Measurements from ENCODE around the gene HDAC7. TPM values are rescaled to one million over a fixed set of nuclear protein-coding genes. Genes with fewer than 3 reads are reported as not detected.

Gene HDAC7
- total and polyA plus RNA-seq, 8 donors: 22.8 to 313 (median 46.8) TPM

DNA sequence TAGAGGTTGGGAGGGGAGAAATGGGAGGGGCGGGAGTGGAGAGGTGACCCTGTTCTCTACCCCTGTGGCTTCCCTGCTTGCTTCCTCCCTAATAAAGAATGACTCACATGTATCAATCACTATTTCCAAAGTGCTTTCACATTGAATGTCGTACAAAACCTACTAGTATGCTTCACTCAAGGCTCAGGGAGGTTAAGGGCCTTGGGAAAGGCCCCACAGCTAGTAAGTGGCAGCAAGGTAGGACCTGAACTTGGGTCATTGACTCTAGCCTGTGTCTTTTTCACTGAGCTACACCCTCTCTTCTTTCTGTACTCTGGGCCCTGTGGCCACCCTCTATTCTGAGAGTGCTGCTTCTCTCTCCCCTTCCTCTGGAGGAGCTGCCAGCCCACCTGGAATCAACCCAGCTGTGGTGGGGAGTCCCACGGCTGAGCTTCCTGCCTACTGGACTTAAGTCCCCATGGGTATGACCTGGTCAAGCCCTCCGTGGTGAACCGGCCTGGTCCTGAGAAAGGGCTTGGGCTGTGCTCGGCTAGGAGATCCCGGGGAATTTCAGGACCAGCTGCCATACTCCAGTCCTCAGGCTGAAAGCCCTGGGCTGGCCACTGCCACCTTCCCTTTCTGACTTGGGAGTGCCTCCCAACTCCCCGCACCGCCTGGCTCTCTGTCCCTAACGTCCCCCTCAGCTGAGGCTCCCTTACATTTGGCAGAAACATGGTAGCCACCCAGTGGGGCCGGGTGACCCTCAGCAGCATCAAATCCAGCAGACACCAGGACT is 33.6 kb downstream of the HDAC7 start:
- H3K4me3 ChIP-seq: no peak overlapping the region
- H3K27ac ChIP-seq: peak overlapping the region in 3 of 5 donors; percentile 52 to 61 (median 54)
- H3K4me1 ChIP-seq: peaks cover 0 to 32% (median 10%) of the 10 kb centered on the region in 4 donors
- no peaks in the 10 kb centered on the region for H3K9me3 ChIP-seq
- no peaks in the 10 kb centered on the region for H3K27me3 ChIP-seq
- intact Hi-C loops (cut with DNase I; ENCODE audit: low total_unique reads): no loop called here
- TF ChIP-seq, protein P1, sequence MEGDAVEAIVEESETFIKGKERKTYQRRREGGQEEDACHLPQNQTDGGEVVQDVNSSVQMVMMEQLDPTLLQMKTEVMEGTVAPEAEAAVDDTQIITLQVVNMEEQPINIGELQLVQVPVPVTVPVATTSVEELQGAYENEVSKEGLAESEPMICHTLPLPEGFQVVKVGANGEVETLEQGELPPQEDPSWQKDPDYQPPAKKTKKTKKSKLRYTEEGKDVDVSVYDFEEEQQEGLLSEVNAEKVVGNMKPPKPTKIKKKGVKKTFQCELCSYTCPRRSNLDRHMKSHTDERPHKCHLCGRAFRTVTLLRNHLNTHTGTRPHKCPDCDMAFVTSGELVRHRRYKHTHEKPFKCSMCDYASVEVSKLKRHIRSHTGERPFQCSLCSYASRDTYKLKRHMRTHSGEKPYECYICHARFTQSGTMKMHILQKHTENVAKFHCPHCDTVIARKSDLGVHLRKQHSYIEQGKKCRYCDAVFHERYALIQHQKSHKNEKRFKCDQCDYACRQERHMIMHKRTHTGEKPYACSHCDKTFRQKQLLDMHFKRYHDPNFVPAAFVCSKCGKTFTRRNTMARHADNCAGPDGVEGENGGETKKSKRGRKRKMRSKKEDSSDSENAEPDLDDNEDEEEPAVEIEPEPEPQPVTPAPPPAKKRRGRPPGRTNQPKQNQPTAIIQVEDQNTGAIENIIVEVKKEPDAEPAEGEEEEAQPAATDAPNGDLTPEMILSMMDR (IDR thresholded peaks at IDR 0.05): no peak
- TF ChIP-seq EP300 (IDR thresholded peaks at IDR 0.05) (no peak), POLR2A (IDR thresholded peaks at IDR 0.05) (no peak), POLR2AphosphoS5 (IDR thresholded peaks at IDR 0.05) (no peak)
- no peak for DNase-seq
- WGBS, 5 donors: 75 to 86% (median 79%) methylated on average over 9 to 11 of the region's 11 CpGs
- peaks cover 82 to 100% (median 99%) of the 10 kb centered on the region in 4 donors for H3K36me3 ChIP-seq

DNA sequence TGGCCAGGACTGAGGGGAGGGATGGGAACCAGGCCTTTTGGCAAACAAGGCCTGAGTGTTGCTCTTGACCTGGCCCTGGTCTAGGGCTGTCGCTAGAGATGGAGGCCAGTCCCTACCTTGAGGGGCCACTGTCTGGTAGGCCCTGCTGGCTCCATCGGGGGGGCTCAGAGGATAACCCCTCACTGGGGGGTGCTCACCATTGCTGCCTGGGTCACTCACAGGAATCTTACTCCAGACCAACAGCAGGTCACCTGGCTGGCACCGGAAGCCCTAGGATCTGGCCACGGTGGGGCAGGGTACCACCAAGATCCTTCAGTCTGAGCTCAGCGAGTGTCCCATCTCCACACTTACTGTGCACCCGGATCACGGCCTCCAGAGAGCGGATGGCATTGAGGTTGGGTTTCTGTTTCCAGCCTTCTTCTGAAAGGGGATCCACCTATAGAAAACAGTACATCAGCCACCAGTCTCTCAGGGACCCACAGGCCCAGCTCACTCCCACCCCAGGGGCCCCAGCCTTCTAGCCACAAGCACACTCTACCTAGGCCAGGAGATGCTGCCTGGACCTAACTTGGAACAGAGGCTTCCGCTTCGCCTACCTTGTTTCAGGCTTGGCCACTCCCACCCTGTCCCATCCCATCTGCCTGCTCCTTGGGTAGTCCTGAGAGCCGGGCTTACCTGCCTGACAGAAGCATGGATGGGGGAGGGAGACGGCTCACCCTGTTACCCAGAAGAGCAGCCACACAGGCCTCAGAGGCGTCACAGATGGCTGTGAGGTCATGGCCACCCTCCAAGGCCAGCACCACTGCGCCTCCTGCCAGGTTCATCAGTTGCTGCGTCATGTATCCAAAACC is 34.4 kb downstream of the HDAC7 start:
- H3K9me3 ChIP-seq: no peaks in the 10 kb centered on the region
- 83 to 86% (median 85%) methylated on average over 12 to 15 of the region's 15 CpGs for WGBS, 5 donors
- intact Hi-C loops (cut with DNase I; ENCODE audit: low total_unique reads): no loop called here
- no peaks in the 10 kb centered on the region for H3K27me3 ChIP-seq
- H3K4me3 ChIP-seq: no peak overlapping the region
- H3K27ac ChIP-seq: peak overlapping the region in 2 of 5 donors; percentile 54 to 61
- TF ChIP-seq POLR2AphosphoS5 (IDR thresholded peaks at IDR 0.05): no peak
- TF ChIP-seq, protein P1 (IDR thresholded peaks at IDR 0.05): no peak
- TF ChIP-seq POLR2A (IDR thresholded peaks at IDR 0.05): no peak
- TF ChIP-seq EP300 (IDR thresholded peaks at IDR 0.05): no peak
- H3K36me3 ChIP-seq: peaks cover 74 to 99% (median 94%) of the 10 kb centered on the region in 4 donors
- peaks cover 0 to 32% (median 10%) of the 10 kb centered on the region in 4 donors for H3K4me1 ChIP-seq
- DNase-seq: no peak

DNA sequence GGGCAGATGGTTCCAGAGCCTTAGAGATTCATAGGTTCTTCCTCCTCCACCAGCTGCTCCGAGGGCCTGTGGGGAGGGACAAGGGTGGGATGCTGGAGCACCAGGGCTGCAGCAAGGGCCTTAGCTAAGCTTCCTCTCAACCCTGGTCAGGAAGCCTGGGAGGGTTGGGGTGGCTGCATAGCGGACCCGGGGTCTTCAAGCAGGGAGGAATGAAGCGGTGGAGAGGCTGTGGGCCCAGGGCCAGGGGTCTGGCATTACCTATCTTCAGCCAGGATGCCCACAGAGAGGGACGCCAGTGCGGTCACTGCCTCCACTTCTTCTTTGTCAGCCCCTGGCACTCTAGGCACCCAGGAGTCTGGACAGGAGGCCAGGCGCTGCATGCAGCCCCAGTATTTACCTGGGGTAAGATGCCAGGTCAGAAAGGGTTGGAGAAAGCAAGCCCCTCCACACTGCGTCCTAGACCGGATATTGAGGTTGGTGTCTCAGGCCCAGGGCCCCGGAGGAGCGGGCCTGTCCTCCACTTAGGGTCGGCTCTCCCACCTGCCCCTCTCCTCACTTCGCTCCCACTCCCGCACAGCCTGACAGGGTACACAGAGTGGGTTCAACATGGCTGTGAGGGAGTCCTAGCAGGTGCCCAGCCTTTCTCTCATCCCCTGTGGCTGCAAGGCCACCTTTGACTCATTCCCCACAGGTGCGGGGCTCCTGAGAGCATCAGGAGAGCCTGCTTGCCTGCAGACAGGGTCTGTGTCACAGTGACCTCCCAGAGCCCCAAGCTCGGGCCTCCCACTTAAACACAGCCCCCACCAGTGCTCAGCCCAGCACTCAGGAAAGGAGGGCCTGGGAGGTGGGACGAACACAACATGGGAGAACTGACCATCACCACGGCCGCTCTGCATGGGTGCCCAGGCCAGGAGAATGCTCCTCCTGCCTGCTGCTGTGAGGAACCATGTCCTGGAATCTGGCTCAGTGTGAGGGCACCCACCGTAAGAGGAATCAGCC is 35.6 kb downstream of the HDAC7 start:
- WGBS, 5 donors: 87 to 91% (median 88%) methylated on average over 14 to 20 of the region's 20 CpGs
- no peak for DNase-seq
- no peak overlapping the region for H3K4me3 ChIP-seq

More for the DNA sequence above, 35.6 kb downstream of the HDAC7 start:
- H3K9me3 ChIP-seq: no peaks in the 10 kb centered on the region
- peak overlapping the region in 1 of 5 donors; percentile 54 for H3K27ac ChIP-seq
- TF ChIP-seq, protein P1 (IDR thresholded peaks at IDR 0.05): no peak
- TF ChIP-seq POLR2A (IDR thresholded peaks at IDR 0.05) (no peak), EP300 (IDR thresholded peaks at IDR 0.05) (no peak), POLR2AphosphoS5 (IDR thresholded peaks at IDR 0.05) (no peak)
- no peaks in the 10 kb centered on the region for H3K27me3 ChIP-seq
- H3K4me1 ChIP-seq: peaks cover under 1 to 41% (median 19%) of the 10 kb centered on the region in 4 donors
- peaks cover 62 to 90% (median 83%) of the 10 kb centered on the region in 4 donors for H3K36me3 ChIP-seq
- intact Hi-C loops (cut with DNase I; ENCODE audit: low total_unique reads): loop anchor here (5.0 kb wide), 1 partner anchor 67 kb away; no protein-coding TSS in a partner anchor
